HG03439 (cell line): ENCODE data around the gene BAMBI.
"Not testable (repeated sequence)": the region's sequence is repeated elsewhere in the genome, so short reads cannot be mapped to it uniquely, and the experiment has no call there.

Source experiments
- ATAC-seq: cut with Tn5 transposase; IDR thresholded peaks from one replicate; pipeline ENCODE4 v1.9.1; 2021; ENCODE audit warnings: mild to moderate bottlenecking, moderate library complexity; ENCODE audit not compliant: unreplicated experiment

BAMBI gene, protein sequence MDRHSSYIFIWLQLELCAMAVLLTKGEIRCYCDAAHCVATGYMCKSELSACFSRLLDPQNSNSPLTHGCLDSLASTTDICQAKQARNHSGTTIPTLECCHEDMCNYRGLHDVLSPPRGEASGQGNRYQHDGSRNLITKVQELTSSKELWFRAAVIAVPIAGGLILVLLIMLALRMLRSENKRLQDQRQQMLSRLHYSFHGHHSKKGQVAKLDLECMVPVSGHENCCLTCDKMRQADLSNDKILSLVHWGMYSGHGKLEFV

DNA sequence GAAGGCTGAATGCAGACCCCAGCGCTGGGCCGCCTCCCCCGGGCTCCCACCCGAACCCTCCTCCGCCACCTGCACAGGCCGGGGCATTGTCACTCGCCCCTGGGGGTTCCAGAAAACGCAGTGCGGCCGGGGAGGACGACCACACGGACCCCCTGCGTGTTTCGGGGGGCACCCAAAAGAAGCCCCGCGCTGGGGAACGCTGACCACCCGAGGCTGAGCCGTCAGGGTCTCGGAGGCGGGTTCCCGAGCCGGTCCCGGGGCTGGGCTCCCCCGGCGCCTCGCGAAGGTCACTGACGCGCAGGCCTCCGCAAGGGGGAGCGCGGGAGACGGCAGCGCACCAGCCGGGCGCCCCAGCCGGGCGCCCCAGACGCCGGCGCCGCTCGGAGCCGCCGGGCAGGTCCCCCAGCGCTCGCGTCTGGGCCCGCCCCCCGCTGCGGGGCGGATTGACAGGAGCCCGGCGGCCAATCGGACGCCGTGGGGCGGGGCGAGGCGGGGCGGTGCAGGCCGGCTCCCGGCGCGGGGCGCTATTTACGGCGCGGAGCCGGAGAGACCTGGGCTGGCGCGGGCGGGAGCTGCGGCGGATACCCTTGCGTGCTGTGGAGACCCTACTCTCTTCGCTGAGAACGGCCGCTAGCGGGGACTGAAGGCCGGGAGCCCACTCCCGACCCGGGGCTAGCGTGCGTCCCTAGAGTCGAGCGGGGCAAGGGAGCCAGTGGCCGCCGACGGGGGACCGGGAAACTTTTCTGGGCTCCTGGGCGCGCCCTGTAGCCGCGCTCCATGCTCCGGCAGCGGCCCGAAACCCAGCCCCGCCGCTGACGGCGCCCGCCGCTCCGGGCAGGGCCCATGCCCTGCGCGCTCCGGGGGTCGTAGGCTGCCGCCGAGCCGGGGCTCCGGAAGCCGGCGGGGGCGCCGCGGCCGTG lies at the start of gene BAMBI:
TSS of gene BAMBI (plus strand) at position 554 of the 920 bp plus-strand sequence. CDS start 377 bp downstream, outside the sequence.
- ATAC-seq = peak; percentile 96

DNA sequence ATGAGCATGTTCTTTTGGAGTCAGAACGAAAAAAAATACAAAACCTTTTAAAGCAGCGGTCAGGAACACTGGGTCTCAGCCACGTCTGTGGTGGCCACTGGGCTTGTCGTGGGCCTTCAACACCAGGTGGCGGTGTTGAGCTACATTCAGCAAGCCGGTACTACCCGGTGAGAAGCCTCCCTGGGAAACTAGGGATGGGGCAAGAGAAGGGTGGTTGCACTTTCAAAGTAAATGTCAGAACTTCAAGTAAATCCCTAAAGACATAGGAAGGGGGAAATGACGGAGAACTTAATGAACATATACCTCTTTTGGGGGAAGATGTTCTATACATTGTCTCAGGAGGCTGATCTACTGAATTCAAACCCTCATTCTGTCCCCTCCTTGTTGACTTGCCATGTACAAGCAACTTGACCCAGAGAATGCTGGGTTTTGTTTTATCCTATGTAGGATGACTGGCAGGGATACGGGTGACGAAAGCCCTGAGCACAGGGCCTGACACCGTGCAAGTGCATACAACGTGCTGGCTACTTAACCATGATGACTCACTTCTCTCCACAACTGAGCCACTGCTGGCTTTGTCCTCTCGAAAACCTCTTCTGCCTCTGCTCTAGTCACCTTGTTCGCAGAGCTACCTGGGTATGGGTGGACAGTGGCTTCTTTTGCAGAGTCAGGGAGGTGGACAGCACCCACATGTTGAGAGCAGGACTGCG lies 49.0 kb upstream of the BAMBI start:
- ATAC-seq = peak; percentile 76

DNA sequence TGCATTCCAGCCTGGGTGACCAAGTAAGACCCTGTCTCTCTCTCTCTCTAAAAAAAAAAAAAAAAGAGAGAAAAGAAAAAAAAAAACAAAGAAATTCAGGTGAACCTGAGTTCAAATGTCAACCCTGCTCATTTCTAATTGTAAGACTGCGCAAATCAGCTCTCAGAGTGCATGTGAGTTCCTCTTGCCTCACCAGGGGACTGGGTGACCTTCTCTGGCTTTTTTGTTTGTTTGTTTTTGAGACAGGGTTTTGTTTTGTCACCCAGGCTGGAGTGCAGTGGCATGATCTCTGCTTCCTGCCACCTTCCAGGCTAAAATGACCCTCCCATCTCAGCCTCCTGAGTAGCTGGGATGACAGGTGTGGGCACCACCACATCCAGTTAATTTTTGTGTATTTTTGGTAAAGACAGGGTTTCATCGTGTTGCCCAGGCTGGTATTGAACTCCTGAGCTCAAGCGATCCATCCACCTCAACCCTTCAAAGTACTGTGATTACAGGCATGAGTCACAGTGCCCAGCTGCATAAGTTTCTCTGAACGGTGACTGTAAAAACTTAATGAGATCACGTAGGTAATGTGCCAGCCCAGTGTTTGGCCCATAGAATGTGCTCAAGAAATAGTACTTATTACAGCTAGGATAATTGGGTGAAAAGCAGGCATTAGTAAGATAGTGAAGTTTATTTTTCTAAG lies 45.3 kb upstream of the BAMBI start:
- no peak for ATAC-seq

DNA sequence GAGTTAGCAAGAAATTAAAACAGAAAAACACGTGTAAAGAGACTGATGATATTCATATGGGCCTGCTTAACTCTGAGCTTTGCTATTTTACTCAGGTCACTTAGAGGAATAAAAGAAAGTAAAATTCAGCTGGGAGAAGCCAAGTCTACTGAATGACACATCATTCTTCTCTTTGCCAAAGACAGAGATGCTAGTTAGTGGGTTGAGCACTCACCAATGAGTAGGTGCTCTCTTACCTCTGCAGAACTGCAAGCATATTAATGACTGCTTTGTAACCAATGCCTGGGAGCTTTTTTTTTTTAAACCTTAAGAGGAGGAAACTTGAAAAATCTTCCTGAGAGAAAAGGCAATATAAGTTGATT lies 44.8 kb upstream of the BAMBI start:
- ATAC-seq = no peak

DNA sequence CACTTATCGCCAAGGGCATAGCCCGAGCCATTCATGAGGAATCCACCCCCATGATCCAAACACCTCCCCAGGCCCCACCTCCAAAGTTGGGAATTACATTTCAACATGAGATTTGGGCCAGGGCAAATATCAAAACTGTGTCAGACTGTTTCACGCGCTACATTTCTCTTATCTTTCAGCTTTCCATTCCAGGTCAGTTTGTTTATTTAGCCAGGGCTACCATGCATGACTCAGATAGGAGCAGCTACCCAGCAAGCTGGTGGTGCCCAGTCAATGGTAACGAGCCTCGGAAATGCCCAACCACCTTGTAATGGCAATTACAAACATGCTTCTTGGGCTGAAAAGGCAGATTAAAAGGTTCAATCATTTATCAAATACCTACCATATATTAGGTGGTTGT lies 43.6 kb upstream of the BAMBI start:
- no peak for ATAC-seq

DNA sequence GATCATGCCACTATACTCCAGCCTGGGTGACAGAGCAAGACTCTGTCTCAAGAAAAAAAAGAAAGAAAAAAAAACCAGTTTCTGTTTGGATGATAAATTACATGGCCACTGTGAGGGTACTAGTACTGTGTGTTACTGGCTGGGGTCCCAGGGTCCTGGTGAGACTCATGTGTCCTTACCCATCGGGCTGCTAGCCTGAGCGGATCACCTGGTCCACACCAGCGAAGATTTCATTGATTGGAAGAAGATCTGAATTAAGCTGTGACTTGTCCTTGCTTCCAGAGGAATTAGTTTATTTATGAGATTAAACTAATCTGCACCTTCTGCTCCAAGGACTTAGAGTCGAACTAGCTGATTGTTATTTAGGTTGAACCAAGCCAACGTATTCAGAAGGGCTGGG lies 40.0 kb upstream of the BAMBI start:
- no peak for ATAC-seq

DNA sequence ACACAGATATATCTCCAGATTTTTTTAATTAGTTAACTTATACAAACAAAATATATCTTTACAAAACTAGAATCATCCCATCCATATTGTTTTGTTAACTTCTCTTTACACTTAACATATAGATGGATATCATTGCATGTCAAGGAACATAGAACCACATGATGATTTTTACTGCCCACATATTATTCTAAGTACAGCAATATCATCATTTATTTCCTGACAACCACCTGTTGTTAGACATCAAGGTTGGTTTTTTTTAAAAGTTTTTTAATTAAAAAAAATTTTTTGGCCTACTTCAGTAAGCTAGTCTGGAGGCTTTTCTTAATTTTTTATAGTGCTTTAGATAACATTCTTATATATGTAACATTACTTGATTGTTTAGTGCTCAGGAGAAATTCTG lies 38.9 kb upstream of the BAMBI start:
- ATAC-seq = no peak

DNA sequence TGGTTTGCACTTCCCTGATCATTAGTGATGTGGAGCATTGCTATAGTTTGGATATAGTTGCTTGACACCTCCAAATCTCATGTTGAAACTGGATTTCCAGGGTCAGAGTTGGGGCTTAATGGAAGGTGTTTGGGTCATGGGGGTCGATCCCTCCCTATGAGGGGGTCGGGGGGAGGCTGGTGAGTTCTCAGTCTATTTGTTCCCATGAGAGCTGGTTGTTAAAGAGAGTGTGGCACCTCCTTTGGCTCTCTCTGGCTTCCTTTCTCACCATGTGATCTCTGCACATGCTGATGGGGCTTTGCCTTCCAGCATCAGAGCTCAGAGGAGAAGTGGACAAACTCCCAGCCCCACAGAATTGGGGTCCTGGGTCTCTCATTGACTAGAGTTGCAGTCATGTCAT lies 36.8 kb upstream of the BAMBI start:
- no peak for ATAC-seq

DNA sequence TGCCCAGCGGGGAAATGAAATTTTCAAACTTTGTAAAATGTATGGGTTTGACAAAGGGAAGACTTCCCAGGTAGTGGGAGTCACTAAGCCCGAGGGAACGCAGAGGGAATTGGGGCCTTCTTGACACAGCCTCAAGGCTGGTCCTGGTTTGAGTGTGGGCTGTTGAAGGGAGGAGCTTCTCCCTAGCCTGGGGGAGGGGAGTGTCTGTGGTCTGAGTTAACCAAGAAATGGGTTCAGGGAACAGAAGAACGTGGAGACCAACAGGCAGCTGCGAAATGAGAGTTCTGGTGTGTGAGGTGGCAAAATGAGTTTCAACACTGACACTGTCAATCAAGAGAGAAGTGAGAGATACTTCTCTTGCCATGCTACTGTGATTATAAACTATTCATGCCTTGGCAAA lies 32.7 kb upstream of the BAMBI start:
- ATAC-seq = no peak

DNA sequence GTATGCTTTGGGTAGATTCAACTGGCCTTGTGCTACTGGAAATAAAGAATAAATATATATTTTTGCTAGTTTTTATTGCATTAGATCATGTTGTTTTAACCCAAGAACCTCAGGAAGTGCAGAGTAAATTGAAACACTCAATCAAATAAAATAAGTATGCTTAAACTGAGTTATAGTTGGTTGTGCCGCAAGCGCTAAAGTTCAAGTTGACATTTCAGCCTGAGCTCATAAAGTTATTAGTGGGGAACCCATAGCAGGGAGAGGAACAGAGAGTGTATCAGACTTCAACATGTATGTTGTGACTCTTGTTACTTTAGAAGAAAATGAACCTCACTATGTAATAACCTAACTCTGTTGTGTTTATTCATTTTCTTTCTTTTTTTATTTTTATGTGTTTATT lies 25.2 kb upstream of the BAMBI start:
- no peak for ATAC-seq

DNA sequence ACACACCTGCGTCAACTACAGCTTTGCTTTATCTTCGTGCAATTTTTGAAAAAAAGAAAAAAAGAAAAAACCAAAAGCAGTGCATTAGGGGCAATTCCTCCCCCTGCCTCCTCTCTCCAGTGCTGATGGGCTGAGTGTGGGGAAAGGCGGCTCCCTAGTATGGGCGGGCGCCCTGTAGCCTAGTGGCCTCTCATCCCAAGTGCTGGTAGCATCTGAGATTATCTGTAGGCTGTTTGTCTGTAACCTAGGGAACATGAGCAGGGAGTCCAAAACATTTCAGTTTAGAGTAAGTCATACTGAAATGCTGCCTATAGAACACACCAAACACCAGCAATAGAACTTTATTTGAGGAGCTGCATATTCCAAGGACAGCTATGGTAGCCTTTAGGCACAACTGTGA lies 24.6 kb upstream of the BAMBI start:
- no peak for ATAC-seq

DNA sequence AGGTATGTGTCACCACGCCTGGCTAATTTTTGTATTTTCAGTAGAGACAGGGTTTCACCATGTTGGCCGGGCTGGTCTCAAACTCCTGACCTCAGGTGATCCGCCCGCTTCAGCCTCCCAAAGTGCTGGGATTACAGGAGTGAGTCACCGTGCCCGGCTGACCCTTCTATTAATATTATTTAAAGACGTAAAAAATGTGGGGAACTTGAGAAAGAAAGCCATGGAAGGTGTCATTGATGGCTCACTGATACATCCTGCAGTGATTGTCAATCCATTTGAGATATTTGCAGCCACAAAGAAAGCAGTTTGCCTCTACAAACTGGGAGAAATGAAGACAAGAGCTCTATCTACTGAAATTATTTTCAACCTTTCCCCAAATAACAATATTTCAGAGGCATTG lies 18.5 kb upstream of the BAMBI start:
- not testable (repeated sequence) for ATAC-seq

DNA sequence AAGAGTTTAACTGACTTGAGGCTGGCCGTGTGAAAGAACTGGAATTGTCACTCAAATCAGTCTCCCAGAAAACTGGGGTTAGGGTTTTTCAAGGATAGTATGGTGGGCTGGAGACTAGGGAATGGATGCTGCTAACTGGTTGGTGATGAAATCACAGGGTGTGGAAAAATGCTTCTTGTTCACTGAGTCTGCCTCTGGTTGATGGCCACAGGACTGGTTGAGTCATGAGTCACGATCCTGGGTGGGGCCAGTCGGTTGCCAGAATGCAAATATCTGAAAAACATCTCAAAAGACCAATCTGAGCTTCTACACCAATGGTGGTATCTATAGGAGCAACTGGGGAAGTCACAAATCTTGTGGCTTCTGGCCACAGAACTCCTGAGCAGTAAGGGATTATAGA lies 16.3 kb upstream of the BAMBI start:
- no peak for ATAC-seq

DNA sequence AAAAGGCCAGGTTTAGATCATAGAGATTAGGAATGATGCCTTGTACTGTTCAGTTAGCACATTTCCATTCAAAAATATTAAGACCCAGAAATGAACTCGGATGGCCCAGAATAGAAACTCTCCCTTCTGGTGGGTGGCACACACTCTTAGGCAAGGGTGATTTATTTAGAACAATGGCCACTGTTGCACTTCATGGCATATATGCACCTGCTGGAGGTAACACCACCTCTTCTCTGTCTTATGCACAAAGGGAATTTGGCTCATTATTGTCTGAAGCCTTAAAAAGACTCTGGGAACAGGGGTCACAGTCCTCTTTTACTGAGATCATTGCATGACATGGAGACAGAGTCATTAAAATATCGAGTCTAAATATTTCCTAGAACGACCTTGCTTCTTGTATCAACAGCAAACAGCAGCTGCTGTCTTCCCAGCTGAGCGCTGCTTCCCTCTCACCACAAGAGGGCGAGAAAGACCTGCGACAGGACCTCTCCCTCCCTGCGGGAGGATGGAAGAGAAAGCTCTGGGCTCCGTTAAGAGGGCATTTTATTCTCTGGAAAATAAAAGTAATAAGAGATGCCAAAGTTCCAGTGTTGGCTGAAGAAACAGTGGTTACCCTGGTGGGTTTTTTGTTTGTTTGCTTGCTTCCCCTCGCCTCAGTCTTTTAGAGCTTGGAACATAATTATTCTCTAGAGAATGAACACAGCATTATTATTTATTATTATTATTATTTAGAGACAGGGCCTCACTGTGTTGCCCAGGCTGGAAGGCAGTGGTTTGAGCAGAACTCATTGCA lies 13.5 kb upstream of the BAMBI start:
- ATAC-seq = peak; percentile 76

DNA sequence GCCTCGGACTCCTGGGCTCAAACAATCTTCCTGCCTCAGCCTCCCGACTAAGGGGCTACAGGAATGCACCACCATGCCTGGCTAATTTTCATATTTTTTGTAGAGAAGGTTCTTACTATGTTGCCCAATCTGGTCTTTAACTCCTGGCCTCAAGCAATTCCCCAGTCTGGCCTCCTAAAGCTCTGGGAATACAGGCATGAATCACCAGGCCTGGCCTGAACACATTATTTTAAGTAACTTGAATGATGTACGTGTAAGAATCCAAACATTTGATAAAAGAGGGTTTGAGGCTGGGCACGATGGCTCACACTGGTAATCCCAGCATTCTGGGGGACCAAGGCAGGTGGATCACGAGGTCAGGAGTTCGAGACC lies 13.0 kb upstream of the BAMBI start:
- ATAC-seq = no peak

DNA sequence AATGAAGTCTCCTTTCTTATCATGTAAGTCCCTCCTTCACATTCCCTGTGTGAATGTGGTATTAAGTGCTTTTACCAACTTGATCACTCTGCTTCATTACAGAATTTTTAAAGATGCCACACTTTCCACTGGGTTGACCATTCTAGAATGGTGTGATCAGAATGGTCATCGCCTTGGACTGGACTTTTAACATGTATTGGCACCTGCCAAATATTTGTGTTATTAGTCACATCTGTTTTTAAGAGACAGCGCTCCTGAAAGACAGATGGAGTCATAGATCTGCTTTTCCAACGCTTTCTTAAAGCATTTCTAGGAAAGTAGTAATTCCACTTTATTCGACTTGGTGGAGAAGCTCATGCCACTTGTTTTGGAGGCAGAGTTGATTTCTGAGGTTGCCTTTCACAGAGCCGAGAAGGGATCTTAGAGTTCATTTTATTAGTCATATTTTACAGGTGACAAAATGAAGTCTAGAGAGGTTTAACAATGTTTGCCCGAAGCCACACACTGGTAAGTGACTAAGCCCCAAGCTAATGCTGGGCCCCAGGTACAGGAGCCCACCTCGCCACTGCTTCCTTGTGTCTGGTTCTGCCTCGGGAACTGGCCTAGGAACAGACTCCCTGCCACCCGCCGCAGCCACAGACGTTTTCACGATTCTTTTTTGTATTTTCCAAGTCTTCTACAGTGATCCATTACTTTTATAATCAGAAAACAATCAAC lies 10.4 kb upstream of the BAMBI start:
- no peak for ATAC-seq

DNA sequence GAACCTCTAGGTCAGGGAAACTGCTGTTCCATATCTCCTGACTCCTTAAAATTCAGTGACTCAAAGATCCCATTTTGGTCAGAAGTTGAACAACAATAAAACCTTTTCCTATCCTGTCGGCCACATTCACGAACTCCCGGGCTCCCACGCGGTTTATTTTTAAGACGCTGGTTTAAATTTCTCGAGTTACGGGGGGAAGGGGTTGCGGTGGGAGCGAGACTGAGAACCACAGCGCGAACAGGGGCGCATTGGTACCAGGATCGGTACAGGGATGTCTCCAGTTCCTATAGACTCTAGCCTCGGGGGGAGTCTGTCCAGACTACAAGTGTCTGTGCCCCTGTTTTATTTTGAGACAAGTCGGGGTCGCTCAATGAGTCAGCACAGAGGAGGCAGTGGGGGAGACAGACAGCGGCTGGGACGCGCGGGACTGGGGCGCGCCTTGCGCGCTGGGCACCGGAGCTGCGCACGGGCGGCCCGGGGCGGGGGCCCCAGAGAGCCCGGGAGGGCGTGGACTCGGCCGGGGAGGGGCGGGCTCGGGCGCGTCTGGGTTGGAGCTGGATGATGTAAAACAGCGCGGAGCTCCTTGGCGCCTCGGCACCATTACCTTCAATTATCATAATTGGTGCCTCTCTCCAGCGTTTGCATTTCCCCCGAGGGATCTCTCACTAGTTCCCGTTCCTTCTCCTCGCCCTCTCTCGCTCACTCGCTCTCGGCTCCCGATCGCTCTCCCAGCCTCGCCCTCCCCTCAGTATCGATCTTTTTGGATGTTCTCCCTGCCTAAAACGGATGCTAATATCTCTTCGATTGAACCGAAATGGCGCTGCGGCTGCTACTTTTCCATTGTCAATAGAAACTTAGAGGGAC lies 8.7 kb upstream of the BAMBI start:
- ATAC-seq = peak; percentile 45

DNA sequence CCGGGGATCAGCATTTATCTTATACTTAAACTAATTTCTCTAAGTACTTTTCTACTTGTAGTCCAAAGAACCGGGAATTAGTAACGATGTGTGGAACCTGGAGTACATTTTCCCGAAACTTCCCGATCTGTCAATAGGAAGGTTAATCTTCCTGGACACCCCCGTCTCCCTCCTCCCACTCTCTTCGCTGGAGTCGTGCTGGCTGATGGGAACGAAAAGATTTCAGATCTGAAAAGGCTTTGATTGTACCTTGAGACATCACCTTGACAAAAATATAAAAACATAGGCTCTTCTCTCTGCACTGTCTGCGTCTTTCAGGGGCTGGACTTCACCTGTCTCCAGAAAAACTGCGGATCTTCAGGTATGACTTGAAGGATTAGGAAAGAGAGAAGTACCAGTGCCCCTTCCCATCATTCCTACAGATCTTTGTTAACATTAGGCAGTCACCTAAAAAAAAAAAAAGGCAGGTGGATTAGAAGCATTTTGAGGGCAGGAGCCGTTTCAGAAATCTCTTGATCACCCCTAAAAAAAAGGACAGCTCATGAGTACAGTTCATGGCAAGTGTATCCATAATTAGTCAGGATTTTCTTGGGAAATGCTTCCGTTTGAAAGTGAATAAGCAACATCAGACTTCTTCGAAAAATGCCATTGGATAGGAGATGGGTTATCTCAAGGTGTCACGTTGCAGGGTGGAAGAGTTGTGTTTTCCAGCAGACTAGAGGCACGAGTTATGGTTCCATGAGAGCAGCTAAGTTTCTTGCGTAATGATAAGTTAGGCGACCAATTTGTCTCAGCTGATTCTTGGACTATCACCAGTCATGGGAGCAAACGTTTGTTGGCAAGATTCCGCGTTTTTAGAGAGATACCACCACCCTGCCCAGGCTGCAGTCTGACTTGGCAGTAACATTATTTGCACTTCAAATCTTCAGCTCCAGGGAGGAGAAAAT lies 7.8 kb upstream of the BAMBI start:
- ATAC-seq = no peak
